Measurements from ENCODE around the gene CDCP1.

DNA sequence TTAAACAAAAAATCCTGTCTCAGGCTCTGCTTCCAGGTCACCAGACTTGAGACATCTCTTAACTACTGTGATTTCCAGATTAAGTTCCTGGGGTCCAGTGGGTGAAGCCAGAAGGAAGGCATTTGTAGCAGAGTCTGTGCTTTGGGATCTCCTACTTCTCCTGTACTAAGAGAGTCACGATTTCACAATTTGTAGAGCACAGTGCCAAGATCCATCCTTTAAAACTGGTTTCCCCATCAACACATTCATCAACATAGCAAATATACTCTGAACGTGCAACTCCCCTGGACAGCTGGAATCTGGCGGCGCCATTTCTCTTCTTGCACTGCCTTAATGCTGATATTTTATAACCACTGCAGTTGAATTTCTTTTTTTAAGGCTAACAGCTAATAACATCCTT, 33.2 kb downstream of the CDCP1 start:
- TF ChIP-seq POLR2AphosphoS5 (IDR thresholded peaks at IDR 0.05; ENCODE audit: low read depth, low read length) (no peak), POLR2A (IDR thresholded peaks at IDR 0.05; ENCODE audit: low read depth, low read length) (no peak)
